Brain microvascular endothelial cell (primary cell): ENCODE results near the gene MROH8.

ENCODE experiments used
- DNase-seq: peaks from one replicate; pipeline ENCODE4 v3.0.0-alpha.2; 2020
- H3K27ac ChIP-seq: fragments of 250-450 bp; sonication (Bioruptor Pico); 2 replicates; pipeline ENCODE4 v1.5.1; 2020; ENCODE audit warnings: mild to moderate bottlenecking, moderate library complexity
- H3K27me3 ChIP-seq: fragments of 250-450 bp; sonication (Bioruptor Pico); replicated peaks from 2 replicates; pipeline ENCODE4 v1.5.1; 2020; ENCODE audit warnings: mild to moderate bottlenecking
- H3K36me3 ChIP-seq: fragments of 250-450 bp; sonication (Bioruptor Pico); replicated peaks from 2 replicates; pipeline ENCODE4 v1.5.1; 2020; ENCODE audit warnings: mild to moderate bottlenecking
- H3K4me3 ChIP-seq: 2 replicates; pipeline ENCODE4 v1.5.1; 2011; ENCODE audit warnings: low read depth, mild to moderate bottlenecking, control low read depth, low read length, moderate library complexity
- CTCF ChIP-seq: IDR thresholded peaks from 2 replicates; pipeline ENCODE4 v1.5.1; 2011; ENCODE audit warnings: low read depth, mild to moderate bottlenecking, moderate library complexity, low read length, control low read depth, inconsistent platforms; ENCODE audit errors: missing control alignments
- in situ Hi-C: cut with HindIII; loops from 2 replicates; pipeline ENCODE4 v1.10.0; 2017; ENCODE audit warnings: low sequenced_read_pairs, low pct_ligation_motif_present

The MROH8 gene

GRCh38 chr20:37053230-37053950, 126.0 kb downstream of the MROH8 start:
- Histone ChIP-seq H3K27ac (no peak overlapping the region), H3K4me3 (no peak overlapping the region), H3K27me3 (no peaks in the 10 kb centered on the region), H3K36me3 (no peaks in the 10 kb centered on the region)
- in situ Hi-C loops, result no loop called here
- DNase-seq, result peak; percentile 31
- TF ChIP-seq CTCF, result no peak
